MM.1S (cell line): ENCODE results near the gene NAE1.
"Not testable (repeated sequence)": the region's sequence is repeated elsewhere in the genome, so short reads cannot be mapped to it uniquely, and the experiment has no call there.

Experiments
- DNase-seq: peaks from one replicate; pipeline ENCODE4 v3.0.0-alpha.2; 2015
- H2AFZ ChIP-seq: fragments of 300-600 bp; sonication (generic); 2 replicates; pipeline ENCODE4 v1.6.0; 2016; ENCODE audit warnings: antibody characterized with exemption, low read length
- H3F3A ChIP-seq: fragments of 300-600 bp; sonication (generic); 2 replicates; pipeline ENCODE4 v1.6.1; 2016; ENCODE audit warnings: mild to moderate bottlenecking, antibody characterized with exemption, low read length, moderate library complexity, mixed read lengths; ENCODE audit not compliant: insufficient read depth
- H3K27ac ChIP-seq: fragments of 300-600 bp; sonication (generic); 2 replicates; pipeline ENCODE4 v1.5.1; 2016; ENCODE audit warnings: mild to moderate bottlenecking, low read length
- H3K27me3 ChIP-seq: fragments of 300-600 bp; sonication (generic); replicated peaks from 2 replicates; pipeline ENCODE4 v1.6.0; 2016; ENCODE audit warnings: low read length; ENCODE audit not compliant: insufficient read depth
- H3K36me3 ChIP-seq: fragments of 300-600 bp; sonication (generic); replicated peaks from 2 replicates; pipeline ENCODE4 v1.6.1; 2016; ENCODE audit warnings: mild to moderate bottlenecking, low read length, mixed read lengths; ENCODE audit not compliant: insufficient read depth
- H3K4me1 ChIP-seq: fragments of 300-600 bp; sonication (generic); 2 replicates; pipeline ENCODE4 v1.6.1; 2016; ENCODE audit warnings: low read length, mixed read lengths
- H3K4me2 ChIP-seq: fragments of 300-600 bp; sonication (generic); 2 replicates; pipeline ENCODE4 v1.6.0; 2016; ENCODE audit warnings: low read depth, low read length
- H3K4me3 ChIP-seq: fragments of 300-600 bp; sonication (generic); 2 replicates; pipeline ENCODE4 v1.5.1; 2016; ENCODE audit warnings: low read length, mixed read lengths
- H3K79me2 ChIP-seq: fragments of 300-600 bp; sonication (generic); 2 replicates; pipeline ENCODE4 v1.6.1; 2016; ENCODE audit warnings: mixed run types, low read length, mixed read lengths
- H3K9ac ChIP-seq: fragments of 300-600 bp; sonication (generic); 2 replicates; pipeline ENCODE4 v1.6.1; 2016; ENCODE audit warnings: low read length, mixed read lengths
- H3K9me2 ChIP-seq: fragments of 300-600 bp; sonication (generic); replicated peaks from 2 replicates; pipeline ENCODE4 v1.6.1; 2016; ENCODE audit warnings: mild to moderate bottlenecking, low read length, mixed read lengths; ENCODE audit not compliant: insufficient read depth
- H3K9me3 ChIP-seq: fragments of 300-600 bp; sonication (generic); replicated peaks from 2 replicates; pipeline ENCODE4 v1.6.1; 2016; ENCODE audit warnings: mild to moderate bottlenecking, low read length, mixed read lengths; ENCODE audit not compliant: insufficient read depth
- H4K20me1 ChIP-seq: fragments of 300-600 bp; sonication (generic); 2 replicates; pipeline ENCODE4 v1.6.1; 2016; ENCODE audit warnings: mild to moderate bottlenecking, low read length, moderate library complexity, mixed read lengths; ENCODE audit not compliant: insufficient read depth
- EZH2 ChIP-seq: fragments of 300-600 bp; sonication (generic); optimal IDR thresholded peaks from 2 replicates; pipeline ENCODE3; 2017; ENCODE audit warnings: low read depth, mild to moderate bottlenecking, antibody characterized with exemption, low read length, mixed read lengths
- EZH2phosphoT487 ChIP-seq: fragments of 300-600 bp; sonication (generic); IDR thresholded peaks from 2 replicates; pipeline ENCODE4 v1.6.1; 2018; ENCODE audit warnings: antibody characterized with exemption, low read length
- TF ChIP-seq, protein P1 (sequence below): fragments of 300-600 bp; sonication (generic); IDR thresholded peaks from 2 replicates; pipeline ENCODE4 v1.5.1; 2016; ENCODE audit warnings: antibody characterized with exemption, low read length, mixed read lengths

Gene NAE1

GRCh38 chr16:66801320-66802105 lies 29.3 kb downstream of the NAE1 start, which contains the start of gene TERB1:
TSS of gene TERB1 (minus strand) at chr16:66801584. CDS start at chr16:66796798, 4,786 bp downstream.
- no peak for DNase-seq
- Histone ChIP-seq H3K36me3 (no peaks in the 10 kb centered on the region; the same call in 1 of the 2 replicates), H3K27ac (no peak within 1 kb of the TSS), H3F3A (no peaks in the 10 kb centered on the region), H3K4me1 (no peaks in the 10 kb centered on the region), H3K9me2 (no peaks in the 10 kb centered on the region), H3K9me3 (no peaks in the 10 kb centered on the region), H3K4me2 (no peak within 1 kb of the TSS), H3K9ac (no peak within 1 kb of the TSS), H3K79me2 (no peaks in the 10 kb centered on the region), H4K20me1 (no peaks in the 10 kb centered on the region), H3K27me3 (no peaks in the 10 kb centered on the region), H2AFZ (no peak within 1 kb of the TSS), H3K4me3 (no peak within 1 kb of the TSS)
- TF ChIP-seq EZH2phosphoT487 (no peak), EZH2 (no peak)
- TF ChIP-seq, protein P1, sequence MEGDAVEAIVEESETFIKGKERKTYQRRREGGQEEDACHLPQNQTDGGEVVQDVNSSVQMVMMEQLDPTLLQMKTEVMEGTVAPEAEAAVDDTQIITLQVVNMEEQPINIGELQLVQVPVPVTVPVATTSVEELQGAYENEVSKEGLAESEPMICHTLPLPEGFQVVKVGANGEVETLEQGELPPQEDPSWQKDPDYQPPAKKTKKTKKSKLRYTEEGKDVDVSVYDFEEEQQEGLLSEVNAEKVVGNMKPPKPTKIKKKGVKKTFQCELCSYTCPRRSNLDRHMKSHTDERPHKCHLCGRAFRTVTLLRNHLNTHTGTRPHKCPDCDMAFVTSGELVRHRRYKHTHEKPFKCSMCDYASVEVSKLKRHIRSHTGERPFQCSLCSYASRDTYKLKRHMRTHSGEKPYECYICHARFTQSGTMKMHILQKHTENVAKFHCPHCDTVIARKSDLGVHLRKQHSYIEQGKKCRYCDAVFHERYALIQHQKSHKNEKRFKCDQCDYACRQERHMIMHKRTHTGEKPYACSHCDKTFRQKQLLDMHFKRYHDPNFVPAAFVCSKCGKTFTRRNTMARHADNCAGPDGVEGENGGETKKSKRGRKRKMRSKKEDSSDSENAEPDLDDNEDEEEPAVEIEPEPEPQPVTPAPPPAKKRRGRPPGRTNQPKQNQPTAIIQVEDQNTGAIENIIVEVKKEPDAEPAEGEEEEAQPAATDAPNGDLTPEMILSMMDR, result no peak

DNA sequence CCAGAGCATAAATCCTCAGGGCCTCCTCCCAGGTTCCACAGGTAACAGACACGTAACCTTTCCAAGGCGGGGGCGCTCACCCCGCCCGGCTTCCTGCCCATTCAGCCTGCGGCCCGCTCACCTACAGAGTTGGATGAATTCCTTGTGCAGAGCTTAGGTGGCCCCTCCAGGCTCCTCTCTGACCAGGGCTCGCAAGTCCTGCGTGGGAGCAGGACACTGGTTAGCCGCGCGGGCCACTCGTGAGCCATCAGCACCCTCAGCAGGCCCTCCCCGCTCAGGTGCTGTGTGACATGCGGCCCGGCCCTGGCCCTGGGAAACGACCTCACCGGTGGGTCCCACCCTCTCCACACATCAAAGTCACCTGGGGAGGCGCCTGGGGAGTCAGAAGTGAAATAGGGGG lies 29.9 kb downstream of the NAE1 start:
- Histone ChIP-seq H3K9me3 (no peaks in the 10 kb centered on the region), H3K27me3 (no peaks in the 10 kb centered on the region), H3K4me1 (no peaks in the 10 kb centered on the region), H3K36me3 (no peaks in the 10 kb centered on the region; the same call in 1 of the 2 replicates), H2AFZ (no peak overlapping the region), H3F3A (no peaks in the 10 kb centered on the region), H4K20me1 (no peaks in the 10 kb centered on the region), H3K9me2 (no peaks in the 10 kb centered on the region), H3K4me3 (no peak overlapping the region), H3K4me2 (no peak overlapping the region), H3K79me2 (no peaks in the 10 kb centered on the region), H3K27ac (no peak overlapping the region), H3K9ac (no peak overlapping the region)
- DNase-seq, result no peak
- no peak for TF ChIP-seq EZH2phosphoT487
- TF ChIP-seq, protein P1, result no peak
- no peak for TF ChIP-seq EZH2

DNA sequence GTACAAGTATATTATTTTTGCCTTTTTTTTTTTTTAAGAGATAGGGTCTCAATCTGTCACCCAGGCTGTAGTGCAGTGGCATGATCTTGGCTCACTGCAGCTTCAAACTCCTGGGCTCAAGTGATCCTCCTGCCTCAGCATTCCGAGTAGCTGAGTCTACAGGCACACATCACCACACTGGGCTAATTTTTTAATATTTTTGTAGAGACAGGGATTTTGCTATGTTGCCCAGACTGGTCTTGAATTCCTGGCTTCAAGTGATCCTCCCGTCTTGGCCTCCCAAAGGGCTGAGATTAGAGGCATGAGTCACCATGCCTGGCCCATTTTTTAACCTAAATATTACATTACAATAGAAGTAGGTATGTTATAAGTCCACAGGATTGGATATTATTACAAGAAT lies 32.6 kb downstream of the NAE1 start:
- Histone ChIP-seq H3K36me3 (no peaks in the 10 kb centered on the region; the same call in 1 of the 2 replicates), H3K4me1 (no peaks in the 10 kb centered on the region), H3K4me3 (no peak overlapping the region), H3K9me3 (no peaks in the 10 kb centered on the region), H4K20me1 (no peaks in the 10 kb centered on the region), H3K27me3 (no peaks in the 10 kb centered on the region), H3K9me2 (no peaks in the 10 kb centered on the region), H2AFZ (no peak overlapping the region), H3K27ac (no peak overlapping the region), H3F3A (no peaks in the 10 kb centered on the region), H3K4me2 (no peak overlapping the region), H3K9ac (no peak overlapping the region), H3K79me2 (no peaks in the 10 kb centered on the region)
- TF ChIP-seq EZH2 (no peak), EZH2phosphoT487 (no peak)
- TF ChIP-seq, protein P1, result no peak
- DNase-seq, result no peak

DNA sequence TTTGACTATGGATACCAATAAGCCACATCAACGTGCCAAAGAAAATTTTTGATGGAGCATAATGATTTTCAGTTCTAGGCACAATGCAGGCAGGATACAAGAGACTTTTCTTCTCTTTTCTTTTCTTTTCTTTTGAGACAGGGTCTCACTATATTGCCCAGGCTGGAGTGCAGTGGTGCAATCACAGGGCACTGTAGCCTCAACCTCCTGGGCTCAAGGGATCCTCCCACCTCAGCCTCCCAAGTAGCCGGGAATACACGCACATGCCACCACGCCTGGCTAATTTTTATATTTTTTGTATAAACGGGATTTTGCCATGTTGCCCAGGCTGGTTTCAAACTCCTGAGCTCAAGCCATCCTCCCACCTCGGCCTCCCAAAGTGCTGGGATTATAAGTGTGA lies 36.8 kb downstream of the NAE1 start:
- H3K36me3 ChIP-seq, H3K9me3 ChIP-seq, H3K4me1 ChIP-seq, H3K79me2 ChIP-seq, H3K9me2 ChIP-seq, H3K4me3 ChIP-seq, H3K27ac ChIP-seq, H3K4me2 ChIP-seq, H3F3A ChIP-seq, H3K9ac ChIP-seq, DNase-seq, H4K20me1 ChIP-seq, H2AFZ ChIP-seq, H3K27me3 ChIP-seq: not testable (repeated sequence)
